Measurements from ENCODE around the gene ZFPL1. TPM values are rescaled to one million over a fixed set of nuclear protein-coding genes. Genes with fewer than 3 reads are reported as not detected.
A peak's percentile ranks its signal among the peaks of the same experiment; 100 is the strongest.

The ZFPL1 gene
- total RNA-seq, 2 donors from 2014 or later, result 40.7 to 50.2 TPM

DNA sequence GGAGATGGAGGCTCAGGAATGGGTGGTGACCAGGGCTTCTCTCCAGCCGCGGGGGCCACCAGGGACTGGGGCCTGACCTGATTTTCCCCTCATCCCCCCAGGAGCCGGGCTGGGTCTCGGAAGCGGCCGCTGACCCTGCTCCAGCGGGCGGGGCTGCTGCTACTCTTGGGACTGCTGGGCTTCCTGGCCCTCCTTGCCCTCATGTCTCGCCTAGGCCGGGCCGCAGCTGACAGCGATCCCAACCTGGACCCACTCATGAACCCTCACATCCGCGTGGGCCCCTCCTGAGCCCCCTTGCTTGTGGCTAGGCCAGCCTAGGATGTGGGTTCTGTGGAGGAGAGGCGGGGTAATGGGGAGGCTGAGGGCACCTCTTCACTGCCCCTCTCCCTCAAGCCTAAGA is 3.8 kb downstream of the ZFPL1 start:
- Mint-ChIP-seq H3K27me3 (no peaks in the 10 kb centered on the region), H3K4me3 (no peak overlapping the region), H3K27ac (peak overlapping the region; percentile 21), H3K36me3 (ENCODE audit: low read depth) (peaks cover 10% of the 10 kb centered on the region), H3K4me1 (peaks cover 22% of the 10 kb centered on the region)
- no peaks in the 10 kb centered on the region for H3K9me3 ChIP-seq (ENCODE audit: control insufficient read depth, low read length, poor library complexity, severe bottlenecking)
- DNase-seq (no peak), ATAC-seq (no peak)

DNA sequence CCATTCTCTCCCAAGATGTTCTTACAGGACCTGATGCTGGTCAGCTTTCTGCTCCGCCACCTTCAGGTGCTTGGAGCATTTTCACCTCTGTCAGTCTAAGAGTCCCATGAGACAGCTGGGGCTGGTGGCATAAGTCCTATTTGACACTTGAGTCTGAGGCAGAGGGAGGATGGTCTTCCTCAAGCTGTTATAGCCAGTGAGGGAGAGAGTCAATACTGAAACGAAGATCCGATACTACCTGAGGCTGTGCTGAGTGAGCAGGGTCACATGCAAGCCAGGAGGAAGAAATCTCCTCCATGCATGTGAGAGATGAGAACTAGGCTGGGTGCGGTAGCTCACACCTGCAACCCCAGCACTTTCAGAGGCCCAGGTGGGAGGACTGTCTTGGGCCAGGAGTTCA is 5.6 kb downstream of the ZFPL1 start:
- no peak overlapping the region for H3K27ac Mint-ChIP-seq

DNA sequence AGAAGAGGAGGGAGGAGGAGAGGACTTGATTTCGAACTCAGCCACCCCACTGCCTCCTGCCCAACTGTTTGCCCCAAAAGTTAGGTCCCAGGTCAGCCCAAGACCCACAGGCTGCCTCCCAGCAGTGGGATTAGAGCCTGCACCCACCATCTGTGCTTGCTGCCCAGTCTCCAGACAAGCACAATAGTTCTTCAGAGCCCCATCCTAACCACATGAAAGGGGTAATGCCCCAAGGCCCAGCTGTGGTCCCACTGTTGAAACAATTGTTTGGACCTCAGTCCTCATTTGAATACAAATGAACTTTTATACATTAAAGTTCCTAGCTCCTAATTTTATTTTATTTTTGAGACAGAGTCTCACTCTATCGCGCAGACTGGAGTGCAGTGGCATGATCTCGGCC is 6.6 kb downstream of the ZFPL1 start:
- no peak overlapping the region for H3K27ac Mint-ChIP-seq
- no peaks in the 10 kb centered on the region for H3K9me3 ChIP-seq (ENCODE audit: control insufficient read depth, low read length, poor library complexity, severe bottlenecking)
- ATAC-seq, result no peak
- DNase-seq, result no peak
- no peaks in the 10 kb centered on the region for H3K27me3 Mint-ChIP-seq
- peaks cover 6% of the 10 kb centered on the region for H3K36me3 Mint-ChIP-seq (ENCODE audit: low read depth)
- H3K4me3 Mint-ChIP-seq, result no peak overlapping the region
- H3K4me1 Mint-ChIP-seq, result peaks cover 6% of the 10 kb centered on the region

More for the DNA sequence above, 5.6 kb downstream of the ZFPL1 start:
- H3K4me1 Mint-ChIP-seq, result peaks cover 10% of the 10 kb centered on the region
- no peak for DNase-seq
- no peak overlapping the region for H3K4me3 Mint-ChIP-seq
- no peaks in the 10 kb centered on the region for H3K9me3 ChIP-seq (ENCODE audit: control insufficient read depth, low read length, poor library complexity, severe bottlenecking)
- ATAC-seq, result no peak
- H3K36me3 Mint-ChIP-seq (ENCODE audit: low read depth), result peaks cover 7% of the 10 kb centered on the region
- H3K27me3 Mint-ChIP-seq, result no peaks in the 10 kb centered on the region

DNA sequence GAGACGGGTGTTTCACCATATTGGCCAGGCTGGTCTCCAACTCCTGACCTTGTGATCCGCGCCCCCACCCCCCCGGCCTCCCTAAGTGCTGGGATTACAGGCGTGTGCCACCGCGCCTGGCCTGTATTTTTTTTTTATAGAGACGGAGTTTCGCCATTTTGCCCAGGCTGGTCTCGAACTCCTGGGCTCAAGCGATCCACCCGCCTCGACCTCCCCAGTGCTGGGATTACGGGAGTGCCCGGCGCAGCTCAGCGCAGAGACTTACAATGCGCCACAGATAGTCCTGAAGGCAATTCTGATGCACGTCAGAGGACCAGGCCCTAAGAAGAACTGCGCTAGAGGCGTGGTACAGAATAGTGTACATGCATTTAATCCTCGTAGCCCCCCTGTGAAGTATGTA is 11.4 kb downstream of the ZFPL1 start:
- no peak overlapping the region for H3K4me3 Mint-ChIP-seq

DNA sequence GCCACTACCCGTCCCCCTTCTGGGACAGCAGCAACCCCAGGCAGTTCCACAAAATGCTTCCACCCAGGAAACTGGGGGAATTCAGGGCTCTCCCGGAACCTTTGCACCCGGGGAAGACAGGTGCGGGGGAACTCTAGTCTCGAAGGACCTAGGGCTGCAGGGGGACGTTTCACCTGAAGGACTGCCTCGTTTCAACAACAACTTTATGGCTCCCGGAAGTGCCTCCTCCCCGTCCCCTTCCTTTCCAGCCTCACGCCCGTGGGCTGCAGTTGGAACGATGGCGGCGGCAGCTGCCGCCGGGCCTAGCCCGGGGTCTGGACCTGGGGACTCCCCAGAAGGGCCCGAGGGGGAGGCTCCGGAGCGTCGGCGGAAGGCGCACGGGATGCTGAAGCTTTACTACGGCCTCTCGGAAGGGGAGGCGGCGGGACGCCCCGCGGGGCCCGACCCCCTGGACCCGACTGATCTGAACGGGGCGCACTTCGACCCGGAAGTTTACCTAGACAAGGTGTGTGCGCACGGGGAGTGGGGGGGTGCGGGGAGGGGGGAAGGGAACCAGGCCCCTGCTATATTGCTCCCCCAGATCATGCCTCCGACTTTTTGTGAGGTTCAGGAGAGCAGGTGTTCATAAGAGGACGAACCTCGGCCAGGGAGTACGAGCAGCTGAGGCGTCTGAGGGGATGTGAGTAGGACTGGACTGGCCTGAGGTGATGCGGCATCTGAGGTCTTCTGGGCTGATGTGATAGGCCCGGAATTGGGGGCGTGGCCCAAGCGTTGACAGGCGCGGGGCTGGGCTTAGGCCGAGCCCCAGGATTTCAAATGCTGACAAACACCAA is 12.2 kb downstream of the ZFPL1 start, which contains the start of gene VPS51:
Gene VPS51 (plus strand): TSS at position 241 of the 833 bp plus-strand sequence. CDS start 37 bp downstream, at position 278.
- ATAC-seq, result peak; percentile 91
- peak within 1 kb of the TSS; percentile 77 for H3K27ac Mint-ChIP-seq
- H3K36me3 Mint-ChIP-seq (ENCODE audit: low read depth), result no peaks in the 10 kb centered on the region
- H3K4me1 Mint-ChIP-seq, result peaks cover 7% of the 10 kb centered on the region
- peak within 1 kb of the TSS; percentile 89 for H3K4me3 Mint-ChIP-seq
- DNase-seq, result peak; percentile 65 to 74 (median 70)
- H3K9me3 ChIP-seq (ENCODE audit: control insufficient read depth, low read length, poor library complexity, severe bottlenecking), result no peaks in the 10 kb centered on the region
- H3K27me3 Mint-ChIP-seq, result no peaks in the 10 kb centered on the region

More for the DNA sequence above, 11.4 kb downstream of the ZFPL1 start:
- Mint-ChIP-seq H3K27me3 (no peaks in the 10 kb centered on the region), H3K4me1 (peaks cover 7% of the 10 kb centered on the region), H3K27ac (peak overlapping the region; percentile 77), H3K36me3 (ENCODE audit: low read depth) (no peaks in the 10 kb centered on the region)
- H3K9me3 ChIP-seq (ENCODE audit: control insufficient read depth, low read length, poor library complexity, severe bottlenecking), result no peaks in the 10 kb centered on the region
- no peak for ATAC-seq
- DNase-seq, result no peak

DNA sequence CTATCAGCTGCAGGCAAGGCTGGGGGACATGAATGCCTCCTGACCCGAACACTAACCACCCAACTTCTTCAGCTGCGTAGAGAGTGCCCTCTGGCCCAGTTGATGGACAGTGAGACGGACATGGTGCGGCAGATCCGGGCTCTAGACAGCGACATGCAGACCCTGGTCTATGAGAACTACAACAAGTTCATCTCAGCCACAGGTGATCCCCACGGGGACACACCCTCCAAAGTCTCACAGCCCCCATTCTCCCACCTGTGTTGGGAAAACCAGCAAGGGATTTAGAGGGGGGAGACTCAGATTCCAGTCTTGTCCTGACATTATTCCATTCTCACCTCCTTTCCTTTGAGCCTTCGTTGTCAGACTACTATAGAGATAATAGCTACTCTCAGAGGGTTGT is 12.9 kb downstream of the ZFPL1 start:
- ATAC-seq (no peak), DNase-seq (no peak)
- Mint-ChIP-seq H3K27me3 (no peaks in the 10 kb centered on the region), H3K4me1 (peaks cover 7% of the 10 kb centered on the region), H3K4me3 (peak overlapping the region; percentile 89), H3K27ac (peak overlapping the region; percentile 77), H3K36me3 (ENCODE audit: low read depth) (no peaks in the 10 kb centered on the region)
- H3K9me3 ChIP-seq (ENCODE audit: control insufficient read depth, low read length, poor library complexity, severe bottlenecking), result no peaks in the 10 kb centered on the region

DNA sequence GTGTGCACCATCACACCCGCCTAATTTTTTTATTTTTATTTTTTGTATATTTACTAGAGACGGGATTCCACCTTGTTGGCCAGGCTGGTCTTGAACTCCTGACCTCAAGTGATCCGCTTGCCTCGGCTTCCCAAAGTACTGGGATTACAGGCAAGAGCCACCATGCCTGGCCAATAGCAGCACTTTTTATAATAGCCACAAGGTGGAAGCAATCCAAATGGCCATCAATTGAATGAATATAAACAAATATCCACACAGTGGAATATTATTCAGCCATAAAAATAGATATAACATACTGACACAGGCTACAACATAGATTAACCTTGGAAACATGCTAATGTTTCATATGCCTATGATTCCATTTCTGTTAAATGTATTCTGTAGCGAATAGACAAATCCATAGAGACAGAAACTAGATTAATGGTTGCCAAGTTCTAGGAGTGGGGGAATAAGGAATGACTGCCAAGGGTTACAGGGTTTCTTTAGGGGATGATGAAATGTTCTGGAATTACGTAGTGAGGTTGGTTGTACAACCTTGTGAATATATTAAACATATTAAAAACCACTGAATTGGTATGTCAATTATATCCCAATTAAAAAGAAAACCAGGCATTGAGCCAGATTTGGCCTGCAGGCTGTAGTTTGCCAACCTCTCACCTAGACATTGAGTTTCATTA is 16.8 kb downstream of the ZFPL1 start:
- DNase-seq, result no peak
- no peaks in the 10 kb centered on the region for H3K9me3 ChIP-seq (ENCODE audit: control insufficient read depth, low read length, poor library complexity, severe bottlenecking)
- H3K4me3 Mint-ChIP-seq, result no peak overlapping the region
- no peak overlapping the region for H3K27ac Mint-ChIP-seq
- H3K27me3 Mint-ChIP-seq, result no peaks in the 10 kb centered on the region
- peaks cover 17% of the 10 kb centered on the region for H3K4me1 Mint-ChIP-seq
- ATAC-seq, result no peak
- no peaks in the 10 kb centered on the region for H3K36me3 Mint-ChIP-seq (ENCODE audit: low read depth)

DNA sequence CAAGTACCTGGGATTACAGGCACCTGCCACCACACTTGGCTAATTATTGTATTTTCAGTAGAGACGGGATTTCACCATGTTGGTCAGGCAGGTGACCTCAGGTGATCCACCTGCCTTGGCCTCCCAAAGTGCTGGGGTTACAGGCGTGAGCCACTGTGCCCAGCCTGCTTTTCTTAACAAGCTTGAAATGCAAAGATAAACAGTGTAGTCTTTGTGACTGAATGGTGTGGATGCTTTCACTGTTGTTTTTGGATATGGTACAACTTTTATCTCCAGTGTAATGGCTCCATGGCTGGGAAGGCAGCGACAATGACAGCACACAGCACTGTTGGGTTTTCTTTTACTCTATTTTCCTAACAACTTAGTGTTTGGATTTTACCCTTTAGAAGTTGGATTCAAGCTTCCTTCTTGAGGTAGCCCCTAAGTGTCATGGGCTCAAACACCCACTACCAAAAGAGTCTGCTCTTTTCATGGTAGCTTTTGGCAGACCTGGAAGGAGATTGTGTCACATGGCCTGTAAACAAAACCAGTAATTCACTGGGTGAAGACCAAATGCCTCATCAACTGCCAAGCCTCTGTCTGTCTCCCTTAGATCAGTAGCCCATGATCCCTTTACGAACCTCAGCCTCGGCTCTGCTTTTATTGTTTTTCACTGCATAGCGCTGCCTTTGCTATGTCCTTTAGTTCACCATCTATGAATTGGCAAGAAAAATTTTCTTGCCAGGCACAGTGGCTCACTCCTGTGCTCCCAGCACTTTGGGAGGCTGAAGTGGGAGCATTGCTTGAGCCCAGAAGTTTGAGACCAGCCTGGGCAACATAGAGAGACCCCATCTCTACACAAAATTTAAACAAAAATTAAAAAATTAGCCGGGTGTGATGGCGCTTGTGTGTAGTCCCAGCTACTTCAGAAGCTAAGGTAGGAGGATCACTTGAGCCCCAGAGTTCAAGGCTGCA is 18.4 kb downstream of the ZFPL1 start:
- H3K36me3 Mint-ChIP-seq (ENCODE audit: low read depth), result peaks cover 3% of the 10 kb centered on the region
- no peak for ATAC-seq
- no peaks in the 10 kb centered on the region for H3K9me3 ChIP-seq (ENCODE audit: control insufficient read depth, low read length, poor library complexity, severe bottlenecking)
- no peak for DNase-seq
- no peak overlapping the region for H3K27ac Mint-ChIP-seq
- no peaks in the 10 kb centered on the region for H3K27me3 Mint-ChIP-seq
- peaks cover 18% of the 10 kb centered on the region for H3K4me1 Mint-ChIP-seq
- no peak overlapping the region for H3K4me3 Mint-ChIP-seq

DNA sequence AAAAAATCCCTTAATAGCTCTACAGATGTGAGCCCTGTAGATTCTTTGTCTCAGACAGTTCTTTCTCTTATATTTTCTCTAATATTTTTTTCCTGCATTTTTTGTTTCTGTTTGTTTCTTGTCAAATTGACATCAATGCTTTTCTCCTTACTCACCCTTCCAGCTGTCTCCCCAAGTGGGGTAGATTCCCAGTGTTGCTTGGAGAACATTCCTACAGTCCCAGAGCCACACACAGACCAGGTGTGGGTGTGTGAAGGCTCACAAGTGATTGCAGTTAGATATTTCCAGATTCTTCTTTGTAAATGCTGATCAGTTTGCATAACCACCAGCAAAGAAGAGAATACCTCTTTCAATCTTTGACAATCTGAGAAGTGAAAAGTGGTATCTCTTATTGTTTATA is 19.5 kb downstream of the ZFPL1 start:
- peak overlapping the region; percentile 54 for H3K27ac Mint-ChIP-seq
- ATAC-seq, result no peak

DNA sequence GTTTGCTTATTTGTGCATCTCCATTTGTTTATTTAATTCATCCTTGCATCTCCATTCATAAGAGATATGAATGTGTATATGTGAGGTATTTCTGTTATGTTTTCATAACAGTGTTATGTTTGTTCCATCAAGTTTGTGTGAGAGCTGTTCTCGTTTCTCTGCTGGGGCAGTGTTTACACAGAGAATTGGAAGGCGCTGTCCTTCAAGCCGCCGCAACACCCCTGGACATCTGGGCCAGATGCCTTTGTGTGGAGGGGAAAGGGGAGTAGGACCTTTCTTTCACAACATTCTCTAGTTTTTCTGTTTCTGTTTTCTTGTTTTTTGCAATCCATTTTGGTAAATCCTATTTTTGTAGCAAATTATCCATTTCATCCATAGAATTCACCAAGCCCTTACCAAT is 20.6 kb downstream of the ZFPL1 start:
- peaks cover 3% of the 10 kb centered on the region for H3K36me3 Mint-ChIP-seq (ENCODE audit: low read depth)
- no peak for DNase-seq

More for the DNA sequence above, 19.5 kb downstream of the ZFPL1 start:
- Mint-ChIP-seq H3K4me1 (peaks cover 18% of the 10 kb centered on the region), H3K4me3 (no peak overlapping the region), H3K27me3 (no peaks in the 10 kb centered on the region), H3K36me3 (ENCODE audit: low read depth) (peaks cover 3% of the 10 kb centered on the region)
- H3K9me3 ChIP-seq (ENCODE audit: control insufficient read depth, low read length, poor library complexity, severe bottlenecking), result no peaks in the 10 kb centered on the region
- no peak for DNase-seq

DNA sequence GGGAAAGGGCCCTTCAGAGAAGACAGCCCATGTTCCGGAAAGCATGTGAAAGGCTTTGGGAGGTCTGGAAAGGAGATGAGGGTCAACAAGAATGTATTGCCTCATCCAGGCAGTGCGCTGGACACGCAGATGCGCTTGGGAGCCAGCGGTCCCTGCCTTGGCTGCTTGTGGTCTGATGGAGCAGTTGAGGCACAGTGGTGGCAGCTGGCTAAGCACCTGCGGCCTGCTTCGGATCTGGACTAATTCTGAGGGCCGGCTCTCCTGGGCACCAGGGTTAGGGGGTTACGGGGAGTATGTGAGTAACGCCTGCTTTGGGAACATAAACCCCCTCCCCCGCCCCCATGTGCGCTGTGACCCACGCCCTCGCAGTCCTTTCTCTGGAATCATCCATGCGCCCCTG is 23.1 kb downstream of the ZFPL1 start:
- Mint-ChIP-seq H3K27me3 (no peaks in the 10 kb centered on the region), H3K4me1 (peaks cover 25% of the 10 kb centered on the region), H3K4me3 (no peak overlapping the region), H3K27ac (no peak overlapping the region), H3K36me3 (ENCODE audit: low read depth) (peaks cover 3% of the 10 kb centered on the region)
- H3K9me3 ChIP-seq (ENCODE audit: control insufficient read depth, low read length, poor library complexity, severe bottlenecking), result no peaks in the 10 kb centered on the region
- ATAC-seq (no peak), DNase-seq (no peak)

More for the DNA sequence above, 20.6 kb downstream of the ZFPL1 start:
- H3K27ac Mint-ChIP-seq, result peak overlapping the region; percentile 49
- no peaks in the 10 kb centered on the region for H3K27me3 Mint-ChIP-seq
- H3K4me1 Mint-ChIP-seq, result peaks cover 15% of the 10 kb centered on the region
- H3K4me3 Mint-ChIP-seq, result no peak overlapping the region
- no peaks in the 10 kb centered on the region for H3K9me3 ChIP-seq (ENCODE audit: control insufficient read depth, low read length, poor library complexity, severe bottlenecking)
- ATAC-seq, result no peak

DNA sequence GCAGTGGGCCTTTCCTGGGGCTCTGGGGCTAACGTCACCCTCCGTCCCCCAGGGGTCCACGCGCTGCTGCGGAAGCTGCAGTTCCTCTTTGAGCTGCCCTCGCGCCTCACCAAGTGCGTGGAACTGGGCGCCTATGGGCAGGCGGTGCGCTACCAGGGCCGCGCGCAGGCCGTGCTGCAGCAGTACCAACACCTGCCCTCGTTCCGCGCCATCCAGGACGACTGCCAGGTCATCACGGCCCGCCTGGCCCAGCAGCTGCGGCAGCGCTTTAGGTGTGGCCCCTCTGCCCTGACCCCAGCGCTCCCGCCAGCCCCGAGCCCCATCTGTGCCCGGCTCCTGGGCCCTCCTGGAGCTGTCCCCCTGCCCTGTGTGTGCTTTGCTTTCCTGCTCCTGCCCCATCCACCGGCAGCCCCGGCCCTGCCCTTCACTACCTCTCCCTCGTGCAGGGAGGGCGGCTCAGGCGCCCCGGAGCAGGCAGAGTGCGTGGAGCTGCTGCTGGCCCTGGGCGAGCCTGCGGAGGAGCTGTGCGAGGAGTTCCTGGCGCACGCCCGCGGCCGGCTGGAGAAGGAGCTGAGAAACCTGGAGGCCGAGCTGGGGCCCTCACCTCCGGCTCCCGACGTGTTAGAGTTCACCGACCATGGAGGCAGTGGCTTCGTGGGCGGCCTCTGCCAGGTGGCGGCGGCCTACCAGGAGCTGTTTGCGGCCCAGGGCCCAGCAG is 23.9 kb downstream of the ZFPL1 start:
- no peaks in the 10 kb centered on the region for H3K9me3 ChIP-seq (ENCODE audit: control insufficient read depth, low read length, poor library complexity, severe bottlenecking)
- H3K27me3 Mint-ChIP-seq, result no peaks in the 10 kb centered on the region
- no peak overlapping the region for H3K4me3 Mint-ChIP-seq
- ATAC-seq (no peak), DNase-seq (no peak)
- H3K4me1 Mint-ChIP-seq, result peaks cover 27% of the 10 kb centered on the region
- no peak overlapping the region for H3K27ac Mint-ChIP-seq
- peaks cover 3% of the 10 kb centered on the region for H3K36me3 Mint-ChIP-seq (ENCODE audit: low read depth)
